HEK293T (cell line): ENCODE measurements around the gene RAD51B.
"Not testable (repeated sequence)": the region's sequence is repeated elsewhere in the genome, so short reads cannot be mapped to it uniquely, and the experiment has no call there.

Experiments used
- CTCF ChIA-PET: fragments of 350-600 bp; formaldehyde crosslinking; extraction: SDS; loops from one replicate; lab custom pipeline; 2021; ENCODE audit warnings: antibody characterized with exemption, inconsistent platforms; lab: Yijun Ruan, JAX
- POLR2A ChIA-PET: fragments of 350-600 bp; formaldehyde crosslinking; extraction: SDS; loops from one replicate; lab custom pipeline; 2020; ENCODE audit warnings: antibody characterized with exemption, inconsistent platforms; lab: Yijun Ruan, JAX
- DNase-seq: peaks from one replicate; pipeline ENCODE4 v3.0.0; 2012; ENCODE audit warnings: mixed read lengths; ENCODE audit errors: extremely low spot score
- ARNT ChIP-seq: fragments of 450-650 bp; IDR thresholded peaks from 2 replicates; pipeline ENCODE4 v1.6.1; 2017; ENCODE audit warnings: mild to moderate bottlenecking
- BHLHE40 ChIP-seq: fragments of 450-650 bp; IDR thresholded peaks from 2 replicates; pipeline ENCODE4 v1.6.1; 2016; ENCODE audit warnings: mild to moderate bottlenecking, moderate library complexity, borderline replicate concordance
- CTBP1 ChIP-seq: fragments of 450-650 bp; IDR thresholded peaks from 2 replicates; pipeline ENCODE4 v1.6.1; 2016; ENCODE audit warnings: borderline replicate concordance
- ELF4 ChIP-seq: fragments of 450-650 bp; IDR thresholded peaks from 2 replicates; pipeline ENCODE4 v1.6.1; 2017; ENCODE audit warnings: antibody characterized with exemption
- FOXA1 ChIP-seq: fragments of 450-650 bp; IDR thresholded peaks from 2 replicates; pipeline ENCODE4 v1.6.1; 2016; ENCODE audit warnings: mild to moderate bottlenecking
- FOXK2 ChIP-seq: fragments of 450-650 bp; IDR thresholded peaks from 2 replicates; pipeline ENCODE4 v1.6.1; 2016; ENCODE audit warnings: mild to moderate bottlenecking
- FOXM1 ChIP-seq: fragments of 450-650 bp; IDR thresholded peaks from 2 replicates; pipeline ENCODE4 v1.6.1; 2017; ENCODE audit warnings: mild to moderate bottlenecking, borderline replicate concordance
- HDGF ChIP-seq: fragments of 450-650 bp; IDR thresholded peaks from 2 replicates; pipeline ENCODE4 v1.6.1; 2017; ENCODE audit warnings: antibody characterized with exemption, borderline replicate concordance
- L3MBTL2 ChIP-seq: fragments of 450-650 bp; conservative IDR thresholded peaks from 2 replicates; pipeline ENCODE4 v1.6.1; 2016; ENCODE audit warnings: mild to moderate bottlenecking
- LEF1 ChIP-seq: fragments of 450-650 bp; IDR thresholded peaks from 2 replicates; pipeline ENCODE4 v1.6.1; 2017; ENCODE audit warnings: mild to moderate bottlenecking, borderline replicate concordance
- NFRKB ChIP-seq: fragments of 450-650 bp; IDR thresholded peaks from 2 replicates; pipeline ENCODE4 v1.6.1; 2016; ENCODE audit warnings: mild to moderate bottlenecking, moderate library complexity
- PKNOX1 ChIP-seq: fragments of 450-650 bp; IDR thresholded peaks from 2 replicates; pipeline ENCODE4 v1.6.1; 2016
- SP1 ChIP-seq: fragments of 450-650 bp; IDR thresholded peaks from 2 replicates; pipeline ENCODE4 v1.6.1; 2017
- SUZ12 ChIP-seq: fragments of 450-650 bp; IDR thresholded peaks from 2 replicates; pipeline ENCODE4 v1.6.1; 2016; ENCODE audit warnings: mild to moderate bottlenecking
- TARDBP ChIP-seq: fragments of 450-650 bp; IDR thresholded peaks from 2 replicates; pipeline ENCODE4 v1.6.1; 2016
- ZNF384 ChIP-seq: fragments of 450-650 bp; IDR thresholded peaks from 2 replicates; pipeline ENCODE4 v1.6.1; 2016

RAD51B gene

DNA sequence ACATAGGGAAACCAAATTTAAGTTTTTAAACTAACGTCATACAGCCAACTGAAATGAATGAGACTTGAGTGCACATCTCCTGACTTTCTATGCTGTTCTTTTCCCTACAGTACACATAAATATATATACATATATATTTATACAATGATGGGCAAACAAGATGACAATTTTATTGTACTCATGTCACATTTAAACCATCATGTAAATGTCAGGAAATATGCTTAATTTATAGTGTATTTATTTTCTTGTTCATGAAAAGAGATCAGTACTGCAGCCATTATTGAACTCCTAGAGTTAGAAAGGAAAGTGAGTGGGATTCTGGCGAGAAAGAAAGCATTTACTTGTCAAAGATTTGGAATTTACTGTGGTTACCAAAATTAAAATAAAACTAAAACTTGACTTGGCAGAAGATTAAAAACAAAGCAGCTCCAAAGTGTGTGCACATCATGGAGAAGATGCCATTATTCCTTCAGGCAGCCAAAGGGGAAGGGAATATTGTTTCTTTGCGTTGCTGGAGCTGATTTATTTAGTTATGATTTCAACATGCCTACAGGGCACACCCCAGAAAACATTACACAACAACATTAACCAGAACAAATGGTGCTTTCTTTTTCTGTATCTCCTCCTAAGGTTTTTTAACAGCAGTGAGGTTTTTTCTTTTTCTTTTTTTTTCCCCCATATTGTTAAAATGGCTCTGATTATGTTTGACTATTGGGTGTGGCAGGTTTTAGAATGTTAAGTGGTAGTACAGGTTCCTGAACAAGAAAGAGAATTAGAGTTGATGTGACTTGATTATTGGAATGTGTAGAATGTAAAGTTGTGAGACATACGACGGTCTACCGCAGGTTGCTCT, 144.6 kb downstream of the RAD51B start:
- peak; percentile 36 for TF ChIP-seq PKNOX1
- no peak for TF ChIP-seq FOXK2
- no peak for TF ChIP-seq SP1
- no peak for TF ChIP-seq ZNF384
- POLR2A ChIA-PET: no interaction called here
- no peak for DNase-seq
- CTCF ChIA-PET: no interaction called here

DNA sequence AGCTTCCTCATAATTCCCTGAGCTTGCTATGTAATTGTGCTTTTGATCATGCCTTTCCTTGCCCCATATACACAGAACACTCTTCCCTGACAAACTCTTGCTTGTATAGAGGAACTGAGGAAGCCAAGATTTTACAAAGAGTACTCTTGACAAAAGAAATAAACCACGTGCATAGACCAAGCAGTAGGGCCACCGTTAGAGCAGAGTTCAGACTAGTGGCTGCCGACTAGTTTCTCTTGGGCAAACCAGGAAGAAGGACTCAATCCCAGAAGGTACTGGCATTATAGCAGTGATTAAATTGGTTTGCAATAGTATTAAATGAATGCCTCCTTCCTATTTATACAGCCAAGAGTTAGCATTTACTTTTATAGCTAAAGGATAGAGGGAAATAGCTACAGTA, 146.1 kb downstream of the RAD51B start:
- no peak for TF ChIP-seq L3MBTL2
- TF ChIP-seq SP1: no peak
- TF ChIP-seq FOXA1: no peak
- TF ChIP-seq SUZ12: no peak
- no peak for TF ChIP-seq ELF4
- no peak for TF ChIP-seq HDGF
- CTCF ChIA-PET: no interaction called here
- POLR2A ChIA-PET: no interaction called here
- DNase-seq: no peak

- no peak for TF ChIP-seq ELF4
- TF ChIP-seq NFRKB: no peak
- TF ChIP-seq CTBP1: no peak
- TF ChIP-seq ZNF384: no peak
- TF ChIP-seq ARNT: no peak
- no peak for TF ChIP-seq SP1
- TF ChIP-seq BHLHE40: no peak
- TF ChIP-seq L3MBTL2: no peak
- no peak for TF ChIP-seq FOXK2
- no peak for TF ChIP-seq SUZ12
- no peak for TF ChIP-seq HDGF
- no peak for TF ChIP-seq PKNOX1
- TF ChIP-seq TARDBP: no peak
- no peak for TF ChIP-seq FOXA1
- ChIA-PET POLR2A (no interaction called here), CTCF (no interaction called here)
- DNase-seq: no peak
Observed at GRCh38 chr14:67967206-67967605, 147.6 kb downstream of the RAD51B start.

DNA sequence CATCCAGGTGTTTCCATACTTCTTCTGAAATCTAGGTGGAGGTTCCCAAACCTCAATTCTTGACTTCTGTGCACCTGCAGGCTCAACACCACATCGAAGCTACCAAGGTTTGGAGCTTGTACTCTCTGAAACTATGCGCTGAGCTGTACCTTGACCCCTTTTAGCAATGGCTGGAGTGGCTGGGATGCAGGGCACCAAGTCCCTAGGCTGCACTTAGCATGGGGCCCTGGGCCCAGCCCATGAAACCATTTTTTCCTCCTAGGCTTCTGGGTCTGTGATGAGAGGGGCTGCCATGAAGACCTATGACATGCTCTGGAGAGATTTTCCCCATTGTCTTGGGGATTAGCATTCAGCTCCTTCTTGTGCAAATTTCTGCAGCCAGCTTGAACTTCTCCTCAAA, 148.4 kb downstream of the RAD51B start:
- POLR2A ChIA-PET, DNase-seq, CTCF ChIA-PET: not testable (repeated sequence)

- CTCF ChIA-PET: no interaction called here
- TF ChIP-seq ZNF384 (no peak), FOXA1 (no peak), ARNT (no peak), HDGF (no peak), BHLHE40 (no peak), L3MBTL2 (no peak), SP1 (no peak), CTBP1 (no peak), NFRKB (no peak), LEF1 (no peak), FOXM1 (no peak), PKNOX1 (no peak), ELF4 (no peak), SUZ12 (no peak)
- POLR2A ChIA-PET: interaction anchor here (0.6 kb wide), 1 partner anchor 21 kb away, joined by 3 read pairs; no protein-coding TSS in a partner anchor
- no peak for DNase-seq
Observed at GRCh38 chr14:67970923-67971322, 151.3 kb downstream of the RAD51B start.

DNA sequence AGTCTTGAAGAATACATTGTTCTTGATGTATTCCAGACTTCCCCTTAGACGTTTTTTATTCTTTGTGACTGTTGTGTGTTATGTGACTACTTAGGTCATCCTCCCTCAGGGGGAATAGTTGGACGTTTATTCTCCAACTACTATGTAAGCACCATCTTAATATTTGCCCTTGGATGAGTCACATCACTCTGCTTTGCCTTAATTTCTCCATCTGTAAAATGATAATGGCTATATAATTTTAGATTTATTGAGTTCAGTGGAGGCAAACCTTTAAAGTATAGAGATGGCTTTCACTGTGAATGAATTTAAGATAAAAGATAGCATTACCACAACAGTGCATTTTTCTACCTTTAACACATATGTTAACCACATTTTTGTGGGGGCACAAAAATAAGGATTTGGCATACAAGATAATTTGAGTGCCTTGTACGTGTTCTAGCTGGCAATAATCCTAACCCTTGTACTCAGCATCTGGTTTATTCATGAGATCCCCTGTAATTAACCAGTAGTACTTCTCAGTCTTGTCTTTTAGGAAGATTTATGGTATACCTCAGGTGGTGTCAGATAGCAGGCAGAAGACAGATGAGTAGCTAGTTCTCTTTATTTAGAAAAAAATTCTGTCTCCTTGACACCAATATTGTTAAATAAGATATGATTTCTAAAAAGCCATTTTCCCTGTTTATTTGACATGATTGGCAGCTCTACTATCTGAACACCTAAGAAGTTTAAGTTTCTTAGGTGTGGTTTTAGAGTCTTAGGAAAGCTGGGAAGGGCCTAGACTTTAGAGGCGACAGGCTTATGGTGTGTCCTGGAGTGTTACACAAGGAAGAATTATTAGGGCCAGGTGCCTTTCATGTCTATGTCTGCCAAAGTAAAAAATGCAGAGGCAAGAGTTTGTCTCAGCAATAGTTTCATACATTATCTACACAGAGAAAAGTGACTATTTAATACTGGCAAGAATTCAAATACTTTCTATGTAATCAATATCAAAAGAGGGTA, 152.3 kb downstream of the RAD51B start:
- no peak for DNase-seq
- ChIA-PET POLR2A (interaction anchor here (0.6 kb wide), 1 partner anchor 22 kb away, joined by 3 read pairs; no protein-coding TSS in a partner anchor), CTCF (no interaction called here)
- TF ChIP-seq SUZ12: no peak
- no peak for TF ChIP-seq HDGF
- peak; percentile 76 for TF ChIP-seq PKNOX1
- TF ChIP-seq TARDBP: no peak
